K562 (cell line): Measurements from ENCODE around the gene PFKFB2. TPM values are rescaled to one million over a fixed set of nuclear protein-coding genes. Genes with fewer than 3 reads are reported as not detected.
A peak's percentile ranks its signal among the peaks of the same experiment; 100 is the strongest.

ENCODE experiments used
- CXXC5 ChIP-seq: fragments of 250-450 bp; sonication (Bioruptor Pico); IDR thresholded peaks from 2 replicates; pipeline ENCODE4 v1.8.0; 2022; ENCODE audit warnings: inconsistent platforms, mild to moderate bottlenecking, moderate library complexity
- ETS2 ChIP-seq: IDR thresholded peaks from 2 replicates; pipeline ENCODE4 v1.6.1; 2016; ENCODE audit warnings: borderline replicate concordance, missing genetic modification characterization, mild to moderate bottlenecking, moderate library complexity, missing compliant biosample characterization; ENCODE audit not compliant: poor library complexity, severe bottlenecking
- FOSL1 ChIP-seq: fragments of 200-800 bp; sonication (Bioruptor generic); conservative IDR thresholded peaks from 2 replicates; pipeline ENCODE4 v1.6.1; 2016; ENCODE audit warnings: missing genetic modification characterization, missing compliant biosample characterization
- HMG20B ChIP-seq: fragments of 250-450 bp; sonication (Bioruptor Pico); IDR thresholded peaks from 2 replicates; pipeline ENCODE4 v1.5.0; 2021; ENCODE audit warnings: mild to moderate bottlenecking
- HOXB6 ChIP-seq: fragments of 250-450 bp; sonication (Bioruptor Pico); IDR thresholded peaks from 2 replicates; pipeline ENCODE4 v1.5.1; 2022; ENCODE audit warnings: mild to moderate bottlenecking, borderline replicate concordance
- MEF2A ChIP-seq: IDR thresholded peaks from 2 replicates; pipeline ENCODE4 v1.6.1; 2011; ENCODE audit warnings: low read depth, mild to moderate bottlenecking, low read length, moderate library complexity; ENCODE audit not compliant: control insufficient read depth
- NELFE ChIP-seq: IDR thresholded peaks from 2 replicates; pipeline ENCODE4 v1.6.1; 2011; ENCODE audit warnings: mild to moderate bottlenecking; ENCODE audit not compliant: insufficient read depth, insufficient read length
- NEUROD1 ChIP-seq: fragments of 150-350 bp; IDR thresholded peaks from 2 replicates; pipeline ENCODE4 v1.6.1; 2014; ENCODE audit warnings: borderline replicate concordance, low read length, low read depth; ENCODE audit not compliant: partially characterized antibody
- PHF21A ChIP-seq: fragments of 450-650 bp; IDR thresholded peaks from 2 replicates; pipeline ENCODE4 v1.6.1; 2017; ENCODE audit warnings: low read depth, borderline replicate concordance
- PTRF ChIP-seq: fragments of 450-650 bp; IDR thresholded peaks from 2 replicates; pipeline ENCODE4 v1.6.1; 2016; ENCODE audit warnings: mild to moderate bottlenecking, missing genetic modification characterization, missing compliant biosample characterization
- TAF9B ChIP-seq: fragments of 450-650 bp; IDR thresholded peaks from 2 replicates; pipeline ENCODE4 v1.6.1; 2018; ENCODE audit warnings: mild to moderate bottlenecking; ENCODE audit not compliant: partially characterized antibody
- TEAD1 ChIP-seq, 2 experiments: fragments of 450-650 bp in 1 of 2; sonication (generic) in 1 of 2; formaldehyde crosslinking; IDR thresholded peaks; 2 replicates each; pipeline versions ENCODE4 v1.4.0 to v1.8.0; 2020 to 2022; ENCODE audit warnings: mild to moderate bottlenecking in 2 of 2, missing genetic modification reagents in 1 of 2
- TEAD2 ChIP-seq: fragments of 450-650 bp; IDR thresholded peaks from 2 replicates; pipeline ENCODE4 v1.6.1; 2016; ENCODE audit warnings: missing genetic modification characterization, control low read depth, missing compliant biosample characterization
- ZBTB17 ChIP-seq: fragments of 450-650 bp; formaldehyde crosslinking; IDR thresholded peaks from 2 replicates; pipeline ENCODE4 v1.4.0; 2020; ENCODE audit warnings: mild to moderate bottlenecking
- ZBTB5 ChIP-seq: fragments of 450-650 bp; IDR thresholded peaks from 2 replicates; pipeline ENCODE4 v1.6.1; 2017; ENCODE audit warnings: antibody characterized with exemption
- ZNF121 ChIP-seq: sonication (generic); formaldehyde crosslinking; conservative IDR thresholded peaks from 2 replicates; pipeline ENCODE4 v1.8.0; 2022; ENCODE audit warnings: missing genetic modification reagents
- ZNF449 ChIP-seq: fragments of 250-450 bp; sonication (Bioruptor Pico); IDR thresholded peaks from 2 replicates; pipeline ENCODE4 v1.8.0; 2022; ENCODE audit warnings: moderate library complexity, mild to moderate bottlenecking, inconsistent platforms
- ZNF696 ChIP-seq: fragments of 250-450 bp; sonication (Bioruptor Pico); conservative IDR thresholded peaks from 2 replicates; pipeline ENCODE4 v1.4.0; 2020; ENCODE audit warnings: mild to moderate bottlenecking, moderate library complexity
- polyA plus RNA-seq, 8 experiments: library from polyadenylated mRNA; depleted of rRNA in 4 of 8; stranded (reverse) in 5 of 8; unstranded in 3 of 8; fragments of >200 nt; fragmentation: Nextera tagmentation in 2 of 8; fragmentation: Illumina TruSeq in 1 of 8; extraction: Ambion mirVana in 2 of 8; extraction: Trizol in 1 of 8; gene quantifications; 2 replicates each; pipeline versions ENCODE4 v1.2.1 to v1.2.3, GENCODE V29; 2011 to 2014; ENCODE audit warnings: inconsistent platforms in 1 of 8, missing spikeins in 1 of 8
- total RNA-seq, 7 experiments: library from RNA; depleted of rRNA in 6 of 7; stranded (reverse); fragments of >200 nt in 6 of 7; fragmentation: Illumina TruSeq in 2 of 7; extraction: Trizol in 2 of 7; gene quantifications; 2 replicates each; pipeline versions ENCODE4 v1.2.1 to v1.2.3, GENCODE V29; 2011 to 2021; ENCODE audit warnings: low replicate concordance in 1 of 7
- TF ChIP-seq, protein P1 (sequence below): fragments of 200-800 bp; sonication (Bioruptor generic); IDR thresholded peaks from 2 replicates; pipeline ENCODE4 v1.6.1; 2017; ENCODE audit warnings: missing genetic modification characterization, missing compliant biosample characterization
- TF ChIP-seq, protein P2 (sequence below): fragments of 450-650 bp; formaldehyde crosslinking; IDR thresholded peaks from 2 replicates; pipeline ENCODE4 v1.4.0; 2020; ENCODE audit warnings: mild to moderate bottlenecking, moderate library complexity

The PFKFB2 gene
- total and polyA plus RNA-seq, 9 of the 15 experiments (the other 6 are each of a cell fraction or from before 2014, with no cell fraction given), result 6.9 to 26.0 (median 16.4) TPM

GRCh38 chr1:207024202-207025145 lies 28.6 kb upstream of the PFKFB2 start (continued):
- peak; percentile 100 for TF ChIP-seq FOSL1 (tag)
- TF ChIP-seq, protein P1, sequence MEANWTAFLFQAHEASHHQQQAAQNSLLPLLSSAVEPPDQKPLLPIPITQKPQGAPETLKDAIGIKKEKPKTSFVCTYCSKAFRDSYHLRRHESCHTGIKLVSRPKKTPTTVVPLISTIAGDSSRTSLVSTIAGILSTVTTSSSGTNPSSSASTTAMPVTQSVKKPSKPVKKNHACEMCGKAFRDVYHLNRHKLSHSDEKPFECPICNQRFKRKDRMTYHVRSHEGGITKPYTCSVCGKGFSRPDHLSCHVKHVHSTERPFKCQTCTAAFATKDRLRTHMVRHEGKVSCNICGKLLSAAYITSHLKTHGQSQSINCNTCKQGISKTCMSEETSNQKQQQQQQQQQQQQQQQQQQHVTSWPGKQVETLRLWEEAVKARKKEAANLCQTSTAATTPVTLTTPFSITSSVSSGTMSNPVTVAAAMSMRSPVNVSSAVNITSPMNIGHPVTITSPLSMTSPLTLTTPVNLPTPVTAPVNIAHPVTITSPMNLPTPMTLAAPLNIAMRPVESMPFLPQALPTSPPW (CRISPR knock-in tag), result peak; percentile 93
- TF ChIP-seq TEAD1 (CRISPR knock-in tag; IDR thresholded peaks at IDR 0.05), result peak; percentile 92 to 99
- TF ChIP-seq, protein P2, sequence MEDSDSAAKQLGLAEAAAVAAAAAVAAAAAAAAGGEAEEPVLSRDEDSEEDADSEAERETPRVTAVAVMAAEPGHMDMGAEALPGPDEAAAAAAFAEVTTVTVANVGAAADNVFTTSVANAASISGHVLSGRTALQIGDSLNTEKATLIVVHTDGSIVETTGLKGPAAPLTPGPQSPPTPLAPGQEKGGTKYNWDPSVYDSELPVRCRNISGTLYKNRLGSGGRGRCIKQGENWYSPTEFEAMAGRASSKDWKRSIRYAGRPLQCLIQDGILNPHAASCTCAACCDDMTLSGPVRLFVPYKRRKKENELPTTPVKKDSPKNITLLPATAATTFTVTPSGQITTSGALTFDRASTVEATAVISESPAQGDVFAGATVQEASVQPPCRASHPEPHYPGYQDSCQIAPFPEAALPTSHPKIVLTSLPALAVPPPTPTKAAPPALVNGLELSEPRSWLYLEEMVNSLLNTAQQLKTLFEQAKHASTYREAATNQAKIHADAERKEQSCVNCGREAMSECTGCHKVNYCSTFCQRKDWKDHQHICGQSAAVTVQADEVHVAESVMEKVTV (CRISPR knock-in tag), result peak; percentile 62
- TF ChIP-seq PTRF (tag), result peak; percentile 94
- TF ChIP-seq MEF2A, result peak; percentile 71; the same call in 1 of the 2 replicates
- TF ChIP-seq ZBTB5, result no peak
- TF ChIP-seq PHF21A, result peak; percentile 94; the same call in 1 of the 2 replicates
- TF ChIP-seq TEAD2 (tag), result peak; percentile 92
- TF ChIP-seq NELFE, result no peak
- TF ChIP-seq ZBTB17 (CRISPR knock-in tag), result peak; percentile 97
- peak; percentile 97 for TF ChIP-seq NEUROD1
- no peak; the same call in none of the 2 replicates for TF ChIP-seq ZNF696 (CRISPR knock-in tag)
- peak; percentile 24 for TF ChIP-seq ETS2 (tag)
- TF ChIP-seq CXXC5 (CRISPR knock-in tag), result peak; percentile 99
- peak; percentile 99 for TF ChIP-seq ZNF449
- TF ChIP-seq HOXB6 (CRISPR knock-in tag), result peak; percentile 82; the same call in 1 of the 2 replicates
- no peak for TF ChIP-seq HMG20B (CRISPR knock-in tag)
- peak; percentile 40; the same call in 1 of the 2 replicates for TF ChIP-seq ZNF121 (CRISPR knock-in tag)
- TF ChIP-seq TAF9B, result peak; percentile 89
